Measurements from ENCODE around the gene CNOT9.

Gene CNOT9

DNA sequence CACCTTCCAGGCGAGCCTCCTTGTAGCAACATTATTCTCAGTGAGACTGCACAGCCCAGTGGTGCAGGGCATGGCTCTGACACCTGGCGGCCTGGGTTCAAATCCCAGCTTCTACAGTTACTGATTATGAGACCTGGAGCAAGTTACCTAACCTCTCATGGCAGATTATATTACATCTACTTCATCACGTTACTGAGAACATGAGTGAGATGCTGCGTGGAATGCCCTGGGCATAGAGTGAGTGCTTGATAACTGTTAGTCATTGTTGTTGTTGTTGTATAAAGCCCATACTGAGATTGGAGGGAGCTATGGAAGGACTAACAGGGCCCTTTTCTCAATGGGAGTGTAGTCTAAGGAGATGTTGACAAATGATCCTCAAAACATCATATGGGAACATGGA lies 57.7 kb downstream of the CNOT9 start:
- TF ChIP-seq, protein P1, sequence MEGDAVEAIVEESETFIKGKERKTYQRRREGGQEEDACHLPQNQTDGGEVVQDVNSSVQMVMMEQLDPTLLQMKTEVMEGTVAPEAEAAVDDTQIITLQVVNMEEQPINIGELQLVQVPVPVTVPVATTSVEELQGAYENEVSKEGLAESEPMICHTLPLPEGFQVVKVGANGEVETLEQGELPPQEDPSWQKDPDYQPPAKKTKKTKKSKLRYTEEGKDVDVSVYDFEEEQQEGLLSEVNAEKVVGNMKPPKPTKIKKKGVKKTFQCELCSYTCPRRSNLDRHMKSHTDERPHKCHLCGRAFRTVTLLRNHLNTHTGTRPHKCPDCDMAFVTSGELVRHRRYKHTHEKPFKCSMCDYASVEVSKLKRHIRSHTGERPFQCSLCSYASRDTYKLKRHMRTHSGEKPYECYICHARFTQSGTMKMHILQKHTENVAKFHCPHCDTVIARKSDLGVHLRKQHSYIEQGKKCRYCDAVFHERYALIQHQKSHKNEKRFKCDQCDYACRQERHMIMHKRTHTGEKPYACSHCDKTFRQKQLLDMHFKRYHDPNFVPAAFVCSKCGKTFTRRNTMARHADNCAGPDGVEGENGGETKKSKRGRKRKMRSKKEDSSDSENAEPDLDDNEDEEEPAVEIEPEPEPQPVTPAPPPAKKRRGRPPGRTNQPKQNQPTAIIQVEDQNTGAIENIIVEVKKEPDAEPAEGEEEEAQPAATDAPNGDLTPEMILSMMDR (IDR thresholded peaks at IDR 0.05), result no peak
- no peaks in the 10 kb centered on the region for H3K27me3 ChIP-seq
- no peak overlapping the region for H3K27ac ChIP-seq
- H3K9me3 ChIP-seq, result no peaks in the 10 kb centered on the region
- no peaks in the 10 kb centered on the region for H3K4me1 ChIP-seq (ENCODE audit: control insufficient read depth in 1 of 2, insufficient read depth in 1 of 2, low read depth in 1 of 2, low read length in 1 of 2)
- H3K36me3 ChIP-seq, result no peaks in the 10 kb centered on the region
- no peak overlapping the region for H3K4me3 ChIP-seq (ENCODE audit: low read depth in 1 of 2, low read length in 1 of 2)

DNA sequence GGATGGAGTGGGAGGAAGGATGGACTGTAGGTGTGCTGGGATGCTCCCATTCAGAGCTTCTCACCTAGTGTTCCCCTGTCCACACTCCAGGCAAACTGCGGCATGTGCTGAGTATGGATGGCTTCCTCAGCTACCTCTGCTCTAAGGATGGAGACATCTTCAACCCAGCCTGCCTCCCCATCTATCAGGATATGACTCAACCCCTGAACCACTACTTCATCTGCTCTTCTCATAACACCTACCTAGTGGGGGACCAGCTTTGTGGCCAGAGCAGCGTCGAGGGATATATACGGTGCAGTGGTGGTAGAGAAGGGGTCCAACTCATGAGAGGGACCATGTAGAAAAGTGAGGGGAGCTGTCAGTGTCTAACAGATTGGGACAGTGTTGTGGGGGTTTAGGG lies 59.3 kb downstream of the CNOT9 start:
- Histone ChIP-seq H3K36me3 (peaks cover 2% of the 10 kb centered on the region), H3K4me3 (ENCODE audit: low read depth in 1 of 2, low read length in 1 of 2) (no peak overlapping the region)
- TF ChIP-seq, protein P1 (IDR thresholded peaks at IDR 0.05), result no peak

DNA sequence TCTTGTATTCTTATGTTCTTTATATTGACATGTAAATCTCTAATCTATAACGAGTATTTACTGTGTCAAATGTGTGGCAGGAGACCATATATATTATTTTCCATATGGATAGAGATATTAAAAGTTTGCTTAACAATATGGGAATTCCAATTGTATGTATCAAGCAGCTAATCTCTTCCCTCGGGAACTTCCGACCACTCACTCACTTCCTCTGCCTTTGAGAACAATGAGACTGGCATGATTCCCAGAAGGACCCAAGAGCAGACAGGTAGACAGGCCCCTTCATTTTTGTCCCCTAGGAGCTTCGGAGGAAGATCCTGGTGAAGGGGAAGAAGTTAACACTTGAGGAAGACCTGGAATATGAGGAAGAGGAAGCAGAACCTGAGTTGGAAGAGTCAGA lies 63.2 kb downstream of the CNOT9 start:
- no peaks in the 10 kb centered on the region for H3K9me3 ChIP-seq
- H3K27me3 ChIP-seq, result no peaks in the 10 kb centered on the region
- no peak overlapping the region for H3K27ac ChIP-seq
- peaks cover 41% of the 10 kb centered on the region for H3K36me3 ChIP-seq
- TF ChIP-seq, protein P1 (IDR thresholded peaks at IDR 0.05), result no peak
- H3K4me3 ChIP-seq (ENCODE audit: low read depth in 1 of 2, low read length in 1 of 2), result no peak overlapping the region
- peaks cover 6% of the 10 kb centered on the region in 2 experiments for H3K4me1 ChIP-seq (ENCODE audit: control insufficient read depth in 1 of 2, insufficient read depth in 1 of 2, low read depth in 1 of 2, low read length in 1 of 2)

More for the DNA sequence above, 59.3 kb downstream of the CNOT9 start:
- Histone ChIP-seq H3K27ac (no peak overlapping the region), H3K27me3 (no peaks in the 10 kb centered on the region), H3K9me3 (no peaks in the 10 kb centered on the region), H3K4me1 (ENCODE audit: control insufficient read depth in 1 of 2, insufficient read depth in 1 of 2, low read depth in 1 of 2, low read length in 1 of 2) (no peaks in the 10 kb centered on the region)

DNA sequence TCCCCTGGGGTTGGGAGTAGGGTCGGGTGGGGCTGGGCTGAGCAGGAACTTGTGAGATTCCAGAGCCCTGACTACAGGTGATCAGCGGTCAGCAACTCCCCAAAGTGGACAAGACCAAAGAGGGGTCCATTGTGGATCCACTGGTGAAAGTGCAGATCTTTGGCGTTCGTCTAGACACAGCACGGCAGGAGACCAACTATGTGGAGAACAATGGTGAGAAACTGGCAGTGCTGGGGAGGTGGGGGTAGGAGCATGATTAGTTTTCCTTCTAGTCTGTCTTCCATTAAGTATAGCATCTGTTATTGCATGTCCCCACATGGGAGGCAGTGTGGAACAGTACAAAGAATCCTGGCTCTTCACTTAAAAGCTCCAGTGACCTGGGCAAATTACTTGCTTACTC lies 67.1 kb downstream of the CNOT9 start:
- H3K27ac ChIP-seq, result no peak overlapping the region
- no peaks in the 10 kb centered on the region for H3K27me3 ChIP-seq
- H3K9me3 ChIP-seq, result no peaks in the 10 kb centered on the region
- no peak overlapping the region for H3K4me3 ChIP-seq (ENCODE audit: low read depth in 1 of 2, low read length in 1 of 2)
- H3K36me3 ChIP-seq, result peaks cover 78% of the 10 kb centered on the region
- peaks cover 6% of the 10 kb centered on the region in 2 experiments for H3K4me1 ChIP-seq (ENCODE audit: control insufficient read depth in 1 of 2, insufficient read depth in 1 of 2, low read depth in 1 of 2, low read length in 1 of 2)
- TF ChIP-seq, protein P1 (IDR thresholded peaks at IDR 0.05), result no peak

DNA sequence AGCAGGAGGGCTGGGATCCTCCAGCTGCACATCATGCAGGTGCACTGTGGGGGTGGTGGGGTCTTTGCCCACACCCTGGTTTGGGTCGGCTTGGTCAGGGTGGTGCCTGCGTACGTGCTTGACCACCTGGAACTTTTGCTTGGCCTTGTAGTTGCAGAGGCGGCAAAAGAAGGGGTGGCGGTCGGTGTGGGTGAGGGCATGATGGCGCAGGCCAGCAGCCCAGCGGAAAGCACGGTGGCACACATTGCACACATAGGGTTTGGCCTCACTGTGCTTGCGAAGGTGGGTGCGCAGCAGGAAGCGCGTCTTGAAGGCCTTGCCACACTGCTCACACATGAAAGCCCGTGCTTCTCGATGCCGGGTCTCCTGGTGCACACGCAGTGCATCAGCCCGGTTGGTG lies 69.7 kb downstream of the CNOT9 start:
- Histone ChIP-seq H3K27ac (no peak overlapping the region), H3K9me3 (no peaks in the 10 kb centered on the region), H3K36me3 (peaks cover 92% of the 10 kb centered on the region), H3K4me1 (ENCODE audit: control insufficient read depth in 1 of 2, insufficient read depth in 1 of 2, low read depth in 1 of 2, low read length in 1 of 2) (peaks cover 6% of the 10 kb centered on the region in 2 experiments), H3K27me3 (no peaks in the 10 kb centered on the region), H3K4me3 (ENCODE audit: low read depth in 1 of 2, low read length in 1 of 2) (no peak overlapping the region)
- TF ChIP-seq, protein P1 (IDR thresholded peaks at IDR 0.05), result no peak

DNA sequence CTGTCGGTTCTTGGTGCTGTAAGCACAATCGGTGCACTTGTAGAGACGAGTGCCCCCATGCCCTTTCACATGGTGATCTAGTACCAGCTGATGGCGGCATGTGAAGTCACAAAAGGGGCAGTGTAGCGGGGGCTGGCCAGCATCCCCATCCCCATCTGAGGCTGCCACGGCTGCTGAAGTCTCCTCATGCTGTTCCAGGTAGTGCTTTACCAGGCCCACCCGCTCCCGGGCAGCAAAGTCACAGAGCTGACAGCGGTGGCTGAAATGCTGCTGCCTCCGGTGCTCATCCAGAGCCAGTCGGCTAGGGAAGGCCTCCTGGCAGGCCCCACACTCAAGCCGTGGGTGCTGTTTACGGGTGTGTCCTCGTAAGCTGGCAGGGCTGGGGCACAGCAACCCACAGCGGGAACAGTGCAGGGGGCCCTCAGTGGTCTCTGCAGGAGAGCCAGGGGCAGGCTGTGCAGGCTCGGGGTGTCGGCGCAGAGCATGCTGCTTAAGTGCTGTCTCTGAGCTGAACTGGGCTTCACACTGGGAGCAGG lies 73.5 kb downstream of the CNOT9 start:
- no peaks in the 10 kb centered on the region for H3K27me3 ChIP-seq
- H3K27ac ChIP-seq, result no peak overlapping the region
- H3K9me3 ChIP-seq, result no peaks in the 10 kb centered on the region
- H3K4me3 ChIP-seq (ENCODE audit: low read depth in 1 of 2, low read length in 1 of 2), result no peak overlapping the region
- peaks cover 91% of the 10 kb centered on the region for H3K36me3 ChIP-seq
- no peaks in the 10 kb centered on the region for H3K4me1 ChIP-seq (ENCODE audit: control insufficient read depth in 1 of 2, insufficient read depth in 1 of 2, low read depth in 1 of 2, low read length in 1 of 2)
- TF ChIP-seq, protein P1 (IDR thresholded peaks at IDR 0.05), result no peak

All from neutrophil (primary cell).